Prostate gland (tissue), 2 donors: ENCODE measurements around the gene NSL1. TPM values are rescaled to one million over a fixed set of nuclear protein-coding genes. Genes with fewer than 3 reads are reported as not detected.

Source experiments
- DNase-seq: peaks from one replicate; pipeline ENCODE4 v3.0.0-alpha.2; 2019; ENCODE audit warnings: low spot score
- H3K27ac ChIP-seq, 2 donors: fragments of 200-600 bp; sonication (generic); 2 replicates each; pipeline ENCODE4 v1.5.1; 2017 to 2019
- H3K27me3 ChIP-seq: fragments of 200-600 bp; sonication (generic); replicated peaks from 2 replicates; pipeline ENCODE4 v1.5.1; 2019; ENCODE audit not compliant: insufficient read depth
- H3K36me3 ChIP-seq, 2 donors: fragments of 200-600 bp; sonication (generic); 1 replicate in 1 of 2; 2 replicates in 1 of 2; pipeline versions ENCODE4 v1.5.1 to v1.8.1; 2017 to 2019
- H3K4me1 ChIP-seq: fragments of 200-600 bp; sonication (generic); replicated peaks from 2 replicates; pipeline ENCODE4 v1.5.1; 2019
- H3K4me3 ChIP-seq, 2 donors: fragments of 200-600 bp; sonication (generic); 2 replicates each; pipeline ENCODE4 v1.5.1; 2017 to 2019
- H3K9me3 ChIP-seq: fragments of 200-600 bp; sonication (generic); 2 replicates; pipeline ENCODE4 v1.5.1; 2017
- CTCF ChIP-seq, 4 experiments: fragments of 200-600 bp in 2 of 4; fragments of 450-650 bp in 2 of 4; sonication (generic) in 2 of 4; IDR thresholded peaks; 1 replicate in 3 of 4; 2 replicates in 1 of 4; pipeline ENCODE4 v1.5.1; 2016 to 2019; ENCODE audit warnings: antibody characterized with exemption in 4 of 4, mild to moderate bottlenecking in 2 of 4, moderate library complexity in 2 of 4
- POLR2A ChIP-seq: fragments of 450-650 bp; IDR thresholded peaks from one replicate; pipeline ENCODE4 v1.6.1; 2016; ENCODE audit warnings: antibody characterized with exemption, mild to moderate bottlenecking
- POLR2AphosphoS5 ChIP-seq: sonication (generic); formaldehyde crosslinking; IDR thresholded peaks from one replicate; pipeline ENCODE4 v1.6.1; 2017; ENCODE audit warnings: antibody characterized with exemption
- WGBS: methylation state at CpG from one replicate; pipeline ENCODE4 v1.1.5; 2018; 5-methylcytosine and 5-hydroxymethylcytosine counted together
- intact Hi-C: fragments of 100-400 bp; cut with DNase I; formaldehyde crosslinking; loops from one replicate; pipeline ENCODE4 v1.14.2; 2022
- total RNA-seq, 2 donors: library from RNA; depleted of rRNA; stranded (reverse); fragments of >200 nt; gene quantifications; one replicate each; pipeline ENCODE4 v1.1.0, GENCODE V29; 2016

The NSL1 gene
- total RNA-seq, 2 donors from 2014 or later = 31.6 to 42.6 TPM

GRCh38 chr1:212827171-212827776 is 35.7 kb upstream of the NSL1 start:
- Histone ChIP-seq H3K4me1 (no peaks in the 10 kb centered on the region), H3K4me3 (no peak overlapping the region), H3K9me3 (no peaks in the 10 kb centered on the region), H3K36me3 (no peaks in the 10 kb centered on the region), H3K27me3 (no peaks in the 10 kb centered on the region), H3K27ac (no peak overlapping the region)
- DNase-seq = no peak
- 96% methylated on average over 4 of the region's 4 CpGs for WGBS
- TF ChIP-seq CTCF (IDR thresholded peaks at IDR 0.05) (no peak), POLR2A (no peak), POLR2AphosphoS5 (no peak)
- intact Hi-C loops = no loop called here

GRCh38 chr1:212825798-212826452 is 34.3 kb upstream of the NSL1 start:
- H3K4me1 ChIP-seq = no peaks in the 10 kb centered on the region
- no peak for DNase-seq
- no peak overlapping the region for H3K4me3 ChIP-seq
- intact Hi-C loops = no loop called here
- no peak overlapping the region for H3K27ac ChIP-seq
- H3K27me3 ChIP-seq = no peaks in the 10 kb centered on the region
- no peaks in the 10 kb centered on the region for H3K36me3 ChIP-seq
- no peaks in the 10 kb centered on the region for H3K9me3 ChIP-seq
- no peak for TF ChIP-seq POLR2AphosphoS5
- TF ChIP-seq POLR2A = no peak
- TF ChIP-seq CTCF (IDR thresholded peaks at IDR 0.05) = no peak
- WGBS = 95% methylated on average over 6 of the region's 6 CpGs

GRCh38 chr1:212824201-212824600 is 32.6 kb upstream of the NSL1 start:
- H3K36me3 ChIP-seq = no peaks in the 10 kb centered on the region
- H3K9me3 ChIP-seq = no peaks in the 10 kb centered on the region
- no peak overlapping the region for H3K4me3 ChIP-seq
- H3K4me1 ChIP-seq = no peaks in the 10 kb centered on the region
- no peaks in the 10 kb centered on the region for H3K27me3 ChIP-seq
- no peak overlapping the region for H3K27ac ChIP-seq
- TF ChIP-seq CTCF (IDR thresholded peaks at IDR 0.05) (no peak), POLR2AphosphoS5 (no peak), POLR2A (no peak)
- no peak for DNase-seq
- intact Hi-C loops = no loop called here
- 95% methylated on average over 16 of the region's 16 CpGs for WGBS

- H3K4me1 ChIP-seq = no peaks in the 10 kb centered on the region
- H3K27ac ChIP-seq = no peak overlapping the region
- no peaks in the 10 kb centered on the region for H3K9me3 ChIP-seq
- no peak for DNase-seq
- TF ChIP-seq POLR2A = no peak
- TF ChIP-seq POLR2AphosphoS5 = no peak
- TF ChIP-seq CTCF (IDR thresholded peaks at IDR 0.05) = no peak
- 97% methylated on average over 3 of the region's 3 CpGs for WGBS
- no peak overlapping the region for H3K4me3 ChIP-seq
- no peaks in the 10 kb centered on the region for H3K36me3 ChIP-seq
- intact Hi-C loops = no loop called here
- H3K27me3 ChIP-seq = no peaks in the 10 kb centered on the region
Measured at GRCh38 chr1:212822956-212823355, 31.4 kb upstream of the NSL1 start.

GRCh38 chr1:212820969-212821368 is 29.4 kb upstream of the NSL1 start:
- Histone ChIP-seq H3K36me3 (no peaks in the 10 kb centered on the region), H3K4me1 (no peaks in the 10 kb centered on the region), H3K27me3 (no peaks in the 10 kb centered on the region), H3K27ac (no peak overlapping the region), H3K4me3 (no peak overlapping the region), H3K9me3 (no peaks in the 10 kb centered on the region)
- TF ChIP-seq POLR2AphosphoS5 (no peak), CTCF (IDR thresholded peaks at IDR 0.05) (no peak), POLR2A (no peak)
- intact Hi-C loops = no loop called here
- DNase-seq = no peak
- WGBS = 86% methylated on average over 2 of the region's 2 CpGs
